GM12875 (cell line): ENCODE results near the gene ARMH3.
A peak's percentile ranks its signal among the peaks of the same experiment; 100 is the strongest.

Source experiments
- H3K4me3 ChIP-seq: one replicate; pipeline ENCODE4 v1.5.1; 2011; ENCODE audit warnings: low read depth, low read length, control low read depth
- CTCF ChIP-seq: IDR thresholded peaks from 2 replicates; pipeline ENCODE4 v1.5.1; 2011; ENCODE audit warnings: low read depth, mild to moderate bottlenecking, control low read depth, inconsistent platforms, low read length, moderate library complexity, borderline replicate concordance; ENCODE audit not compliant: insufficient read depth

The ARMH3 gene

GRCh38 chr10:102055647-102056419, at the start of gene ARMH3:
Gene ARMH3 (minus strand): TSS chr10:102056173. CDS start chr10:102040114, 16,059 bp downstream.
- H3K4me3 ChIP-seq: peak within 1 kb of the TSS; percentile 64
- TF ChIP-seq CTCF: no peak

- TF ChIP-seq CTCF: no peak
These were observed 46.4 kb upstream of the ARMH3 start for GRCh38 chr10:102102421-102102820.

GRCh38 chr10:102101152-102101551, 45.2 kb upstream of the ARMH3 start:
- no peak overlapping the region for H3K4me3 ChIP-seq
- no peak for TF ChIP-seq CTCF

More at GRCh38 chr10:102102421-102102820, 46.4 kb upstream of the ARMH3 start:
- H3K4me3 ChIP-seq: no peak overlapping the region

GRCh38 chr10:102096449-102096848, 40.5 kb upstream of the ARMH3 start:
- TF ChIP-seq CTCF: no peak
- no peak overlapping the region for H3K4me3 ChIP-seq

- no peak for TF ChIP-seq CTCF
These were observed 34.8 kb upstream of the ARMH3 start for GRCh38 chr10:102090772-102091171.

GRCh38 chr10:102086196-102086595, 30.2 kb upstream of the ARMH3 start:
- TF ChIP-seq CTCF: no peak
- no peak overlapping the region for H3K4me3 ChIP-seq

More at GRCh38 chr10:102090772-102091171, 34.8 kb upstream of the ARMH3 start:
- H3K4me3 ChIP-seq: no peak overlapping the region

- no peak for TF ChIP-seq CTCF
These were observed 29.4 kb upstream of the ARMH3 start for GRCh38 chr10:102085336-102085735.

More at GRCh38 chr10:102085336-102085735, 29.4 kb upstream of the ARMH3 start:
- no peak overlapping the region for H3K4me3 ChIP-seq
